OCI-LY1 (cell line): ENCODE measurements around the gene PRSS33.

ENCODE experiments used
- H2AFZ ChIP-seq: fragments of 200-600 bp; sonication (generic), shearing (Covaris generic); 2 replicates; pipeline ENCODE4 v1.6.0; 2014; ENCODE audit warnings: antibody characterized with exemption, mild to moderate bottlenecking, low read length
- H3F3A ChIP-seq: fragments of 200-600 bp; sonication (generic), shearing (Covaris generic); 2 replicates; pipeline ENCODE4 v1.6.0; 2014; ENCODE audit warnings: mild to moderate bottlenecking, antibody characterized with exemption, low read length, moderate library complexity; ENCODE audit not compliant: insufficient read depth
- H3K27ac ChIP-seq: fragments of 200-600 bp; sonication (generic); 2 replicates; pipeline ENCODE4 v1.5.1; 2014; ENCODE audit warnings: low read length, mixed run types, mild to moderate bottlenecking, low read depth; ENCODE audit not compliant: poor library complexity, severe bottlenecking
- H3K27me3 ChIP-seq: fragments of 200-600 bp; sonication (generic); 2 replicates; pipeline ENCODE4 v1.6.0; 2014; ENCODE audit warnings: antibody characterized with exemption, mild to moderate bottlenecking, low read length, moderate library complexity; ENCODE audit not compliant: insufficient read depth
- H3K36me3 ChIP-seq: fragments of 200-600 bp; sonication (generic); 2 replicates; pipeline ENCODE4 v1.6.1; 2014; ENCODE audit warnings: mild to moderate bottlenecking, antibody characterized with exemption, low read length, moderate library complexity, mixed read lengths; ENCODE audit not compliant: insufficient read depth
- H3K4me1 ChIP-seq: fragments of 200-600 bp; sonication (generic); 2 replicates; pipeline ENCODE4 v1.5.1; 2014; ENCODE audit warnings: mild to moderate bottlenecking, low read length, moderate library complexity; ENCODE audit not compliant: insufficient read depth, severe bottlenecking
- H3K4me2 ChIP-seq: fragments of 200-600 bp; sonication (generic), shearing (Covaris generic); 2 replicates; pipeline ENCODE4 v1.6.1; 2014; ENCODE audit warnings: low read length
- H3K4me3 ChIP-seq: fragments of 200-600 bp; sonication (generic); 2 replicates; pipeline ENCODE4 v1.5.1; 2014; ENCODE audit warnings: low read length, low read depth, mild to moderate bottlenecking, mixed read lengths; ENCODE audit not compliant: poor library complexity, severe bottlenecking
- H3K79me2 ChIP-seq: fragments of 200-600 bp; shearing (Covaris generic); 2 replicates; pipeline ENCODE4 v1.6.1; 2016; ENCODE audit warnings: mixed run types, low read length, mixed read lengths; ENCODE audit not compliant: insufficient read depth
- H3K9ac ChIP-seq: fragments of 200-600 bp; sonication (generic), shearing (Covaris generic); 2 replicates; pipeline ENCODE4 v1.6.1; 2014; ENCODE audit warnings: mild to moderate bottlenecking, low read length, mixed read lengths
- H3K9me2 ChIP-seq: fragments of 200-600 bp; sonication (generic), shearing (Covaris generic); 2 replicates; pipeline ENCODE4 v1.6.1; 2014; ENCODE audit warnings: low read depth, mild to moderate bottlenecking, low read length, mixed read lengths
- H3K9me3 ChIP-seq: fragments of 200-600 bp; shearing (Covaris generic); 2 replicates; pipeline ENCODE4 v1.6.1; 2014; ENCODE audit warnings: low read length, mixed read lengths
- H4K20me1 ChIP-seq: fragments of 200-600 bp; sonication (generic), shearing (Covaris generic); 2 replicates; pipeline ENCODE4 v1.6.0; 2016; ENCODE audit warnings: mild to moderate bottlenecking, low read length; ENCODE audit not compliant: insufficient read depth
- CTCF ChIP-seq: fragments of 200-600 bp; sonication (generic), shearing (Covaris generic); IDR thresholded peaks from 2 replicates; pipeline ENCODE4 v1.5.1; 2017; ENCODE audit warnings: mild to moderate bottlenecking, antibody characterized with exemption, low read length, moderate library complexity, mixed read lengths
- EZH2 ChIP-seq: fragments of 200-600 bp; sonication (generic), shearing (Covaris generic); IDR thresholded peaks from 2 replicates; pipeline ENCODE4 v1.8.0; 2017; ENCODE audit warnings: borderline replicate concordance, mixed run types, mild to moderate bottlenecking, antibody characterized with exemption, low read length, moderate library complexity, mixed read lengths

PRSS33 gene

DNA sequence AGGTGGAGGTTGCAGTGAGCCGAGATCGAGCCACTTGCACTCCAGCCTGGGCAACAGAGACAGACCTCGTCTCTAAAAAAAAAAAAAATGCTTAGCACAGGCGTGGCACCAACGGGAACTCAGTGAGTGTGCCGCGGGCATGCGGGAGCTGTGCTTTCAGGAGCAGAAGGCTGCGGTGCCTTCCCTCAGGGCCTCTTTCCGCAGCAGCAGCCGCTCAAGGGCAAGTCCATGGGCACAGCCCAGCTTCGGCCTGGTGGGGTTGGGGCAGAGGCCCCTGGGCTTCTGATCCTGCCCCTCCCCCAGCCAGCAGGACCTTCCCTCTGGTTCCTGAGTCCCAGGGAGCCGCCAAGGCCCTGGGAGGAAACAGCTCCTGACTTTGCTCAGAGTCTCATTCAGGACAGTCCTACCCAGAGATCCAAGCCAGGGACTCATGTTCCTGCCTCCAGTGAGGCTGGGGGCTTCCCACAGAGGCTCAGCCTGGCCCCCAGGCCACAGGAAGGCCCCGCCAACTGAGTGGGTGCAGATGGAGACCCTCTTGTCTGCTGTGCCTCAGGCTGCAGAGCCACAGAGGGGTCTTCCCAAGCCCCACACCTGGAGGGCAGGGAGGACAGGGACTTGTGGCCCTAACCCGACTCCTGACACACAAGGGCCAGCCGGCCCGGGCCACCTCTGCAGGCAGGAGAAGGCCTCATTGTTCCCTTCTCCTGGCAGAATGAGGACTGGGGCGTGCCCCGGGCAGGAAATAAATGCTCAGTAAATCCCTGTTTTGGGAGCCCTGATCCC lies 39.4 kb upstream of the PRSS33 start:
- no peaks in the 10 kb centered on the region for H3F3A ChIP-seq
- H3K36me3 ChIP-seq: no peaks in the 10 kb centered on the region
- no peak overlapping the region for H3K27ac ChIP-seq
- H3K9me3 ChIP-seq: no peaks in the 10 kb centered on the region
- H3K4me2 ChIP-seq: no peak overlapping the region
- no peaks in the 10 kb centered on the region for H4K20me1 ChIP-seq
- no peak overlapping the region for H3K4me3 ChIP-seq
- no peak overlapping the region for H2AFZ ChIP-seq
- TF ChIP-seq EZH2 (no peak), CTCF (no peak)
- peaks cover 16% of the 10 kb centered on the region; the same call in 1 of the 2 replicates for H3K27me3 ChIP-seq
- no peaks in the 10 kb centered on the region for H3K9me2 ChIP-seq
- H3K9ac ChIP-seq: no peak overlapping the region
- no peaks in the 10 kb centered on the region for H3K4me1 ChIP-seq
- no peaks in the 10 kb centered on the region for H3K79me2 ChIP-seq

GRCh38 chr16:2825906-2826305 lies 38.5 kb upstream of the PRSS33 start:
- H3K9ac ChIP-seq: no peak overlapping the region
- peaks cover 13% of the 10 kb centered on the region; the same call in 1 of the 2 replicates for H3K27me3 ChIP-seq
- H4K20me1 ChIP-seq: no peaks in the 10 kb centered on the region
- no peak overlapping the region for H3K4me3 ChIP-seq
- TF ChIP-seq CTCF (no peak), EZH2 (no peak)
- H3K9me2 ChIP-seq: no peaks in the 10 kb centered on the region
- no peaks in the 10 kb centered on the region for H3K79me2 ChIP-seq
- H3K9me3 ChIP-seq: no peaks in the 10 kb centered on the region
- H3K4me1 ChIP-seq: no peaks in the 10 kb centered on the region
- H3F3A ChIP-seq: no peaks in the 10 kb centered on the region
- H3K4me2 ChIP-seq: no peak overlapping the region
- no peak overlapping the region for H2AFZ ChIP-seq
- H3K27ac ChIP-seq: no peak overlapping the region
- H3K36me3 ChIP-seq: no peaks in the 10 kb centered on the region

- TF ChIP-seq EZH2 (no peak), CTCF (no peak)
- Histone ChIP-seq H3K36me3 (no peaks in the 10 kb centered on the region), H3K9ac (no peak overlapping the region), H3K27me3 (peaks cover 10% of the 10 kb centered on the region; the same call in 1 of the 2 replicates), H3K4me3 (no peak overlapping the region), H3K4me1 (no peaks in the 10 kb centered on the region), H3F3A (no peaks in the 10 kb centered on the region), H3K79me2 (no peaks in the 10 kb centered on the region), H4K20me1 (no peaks in the 10 kb centered on the region), H2AFZ (no peak overlapping the region), H3K9me3 (no peaks in the 10 kb centered on the region), H3K4me2 (no peak overlapping the region), H3K27ac (no peak overlapping the region), H3K9me2 (no peaks in the 10 kb centered on the region)
Observed at GRCh38 chr16:2825049-2825742, 37.8 kb upstream of the PRSS33 start.
